H9 (cell line): ENCODE data around the gene PRR12. TPM values are rescaled to one million over a fixed set of nuclear protein-coding genes. Genes with fewer than 3 reads are reported as not detected.

ENCODE experiments used
- DNase-seq: peaks from one replicate; pipeline ENCODE4 v3.0.0-alpha.2; 2017
- H2AFZ ChIP-seq: one replicate; pipeline ENCODE4 v1.6.1; 2013; ENCODE audit warnings: mild to moderate bottlenecking, low read length, control low read depth, moderate library complexity
- H2AK5ac ChIP-seq: 2 replicates; pipeline ENCODE4 v1.6.1; 2013; ENCODE audit warnings: low read length, control low read depth, mixed read lengths; ENCODE audit not compliant: insufficient read length
- H2BK120ac ChIP-seq: one replicate; pipeline ENCODE4 v1.6.1; 2013; ENCODE audit warnings: low read depth, mild to moderate bottlenecking, low read length, control low read depth, inconsistent platforms; ENCODE audit not compliant: poor library complexity, severe bottlenecking
- H2BK12ac ChIP-seq: 2 replicates; pipeline ENCODE4 v1.6.1; 2013; ENCODE audit warnings: low read length, control low read depth, mixed read lengths, low read depth; ENCODE audit not compliant: insufficient read length
- H2BK15ac ChIP-seq: 2 replicates; pipeline ENCODE4 v1.6.1; 2013; ENCODE audit warnings: low read depth, low read length, control low read depth
- H2BK20ac ChIP-seq: one replicate; pipeline ENCODE4 v1.6.1; 2013; ENCODE audit warnings: low read depth, mild to moderate bottlenecking, low read length, control low read depth, inconsistent platforms; ENCODE audit not compliant: poor library complexity, severe bottlenecking
- H2BK5ac ChIP-seq: 2 replicates; pipeline ENCODE4 v1.6.1; 2013; ENCODE audit warnings: low read length, control low read depth, mixed read lengths; ENCODE audit not compliant: insufficient read length
- H3K14ac ChIP-seq: 2 replicates; pipeline ENCODE4 v1.6.1; 2013; ENCODE audit warnings: low read length, control low read depth; ENCODE audit not compliant: insufficient read depth
- H3K18ac ChIP-seq: 2 replicates; pipeline ENCODE4 v1.6.1; 2013; ENCODE audit warnings: low read depth, mild to moderate bottlenecking, mixed read lengths, low read length, control low read depth; ENCODE audit not compliant: insufficient read length
- H3K23ac ChIP-seq: 2 replicates; pipeline ENCODE4 v1.6.1; 2013; ENCODE audit warnings: low read length, control low read depth, mixed read lengths, low read depth; ENCODE audit not compliant: insufficient read length
- H3K23me2 ChIP-seq: 2 replicates; pipeline ENCODE4 v1.6.1; 2013; ENCODE audit warnings: low read depth, mild to moderate bottlenecking, mixed read lengths, low read length, control low read depth; ENCODE audit not compliant: insufficient read length, poor library complexity, severe bottlenecking
- H3K27ac ChIP-seq: 2 replicates; pipeline ENCODE4 v1.5.1; 2013; ENCODE audit warnings: low read length, control low read depth, mixed read lengths, low read depth; ENCODE audit not compliant: insufficient read length
- H3K27me3 ChIP-seq: 2 replicates; pipeline ENCODE4 v1.6.1; 2013; ENCODE audit warnings: low read length, control low read depth, inconsistent platforms; ENCODE audit not compliant: insufficient read depth
- H3K4ac ChIP-seq: 2 replicates; pipeline ENCODE4 v1.6.1; 2013; ENCODE audit warnings: low read depth, mild to moderate bottlenecking, control low read depth, inconsistent platforms, low read length, moderate library complexity
- H3K4me1 ChIP-seq: 2 replicates; pipeline ENCODE4 v1.6.1; 2013; ENCODE audit warnings: low read length, control low read depth, inconsistent platforms; ENCODE audit not compliant: insufficient read depth
- H3K4me2 ChIP-seq: 2 replicates; pipeline ENCODE4 v1.6.1; 2013; ENCODE audit warnings: low read length, control low read depth, mixed read lengths; ENCODE audit not compliant: insufficient read length, insufficient read depth
- H3K56ac ChIP-seq: 2 replicates; pipeline ENCODE4 v1.6.1; 2013; ENCODE audit warnings: low read depth, mild to moderate bottlenecking, mixed read lengths, low read length, control low read depth; ENCODE audit not compliant: insufficient read length
- H3K79me1 ChIP-seq: 2 replicates; pipeline ENCODE4 v1.6.1; 2013; ENCODE audit warnings: low read depth, mild to moderate bottlenecking, moderate library complexity, low read length, control low read depth, inconsistent platforms; ENCODE audit not compliant: insufficient read depth, poor library complexity, severe bottlenecking
- H3K79me2 ChIP-seq: 2 replicates; pipeline ENCODE4 v1.6.1; 2013; ENCODE audit warnings: low read length, control low read depth, inconsistent platforms; ENCODE audit not compliant: insufficient read depth
- H3K9ac ChIP-seq: 2 replicates; pipeline ENCODE4 v1.6.1; 2013; ENCODE audit warnings: low read length, control low read depth, mixed read lengths; ENCODE audit not compliant: insufficient read length; ENCODE audit errors: extremely low read depth
- H3K9me3 ChIP-seq: one replicate; pipeline ENCODE4 v1.6.1; 2013; ENCODE audit warnings: low read depth, low read length, inconsistent platforms; ENCODE audit not compliant: control insufficient read depth
- H3T11ph ChIP-seq: one replicate; pipeline ENCODE4 v1.6.1; 2013; ENCODE audit warnings: mild to moderate bottlenecking, low read length, control low read depth, inconsistent platforms
- H4K20me1 ChIP-seq: one replicate; pipeline ENCODE4 v1.6.1; 2013; ENCODE audit not compliant: control insufficient read depth, insufficient read length, insufficient read depth
- H4K5ac ChIP-seq: 2 replicates; pipeline ENCODE4 v1.6.1; 2013; ENCODE audit warnings: low read depth, mild to moderate bottlenecking, mixed read lengths, low read length, control low read depth; ENCODE audit not compliant: insufficient read length
- H4K8ac ChIP-seq: replicated peaks from 2 replicates; pipeline ENCODE4 v1.6.1; 2013; ENCODE audit warnings: low read length, control low read depth, mixed read lengths, low read depth; ENCODE audit not compliant: insufficient read length
- H4K91ac ChIP-seq: 2 replicates; pipeline ENCODE4 v1.6.1; 2013; ENCODE audit warnings: low read depth, mild to moderate bottlenecking, moderate library complexity, mixed read lengths, low read length, control low read depth; ENCODE audit not compliant: insufficient read length
- H3K27ac Mint-ChIP-seq, 3 experiments: 2 replicates in 2 of 3; 3 replicates in 1 of 3; pipeline ENCODE4 v1.8.0; 2020 to 2021; ENCODE audit warnings: mixed read lengths in 3 of 3, mild to moderate bottlenecking in 1 of 3, moderate library complexity in 1 of 3
- H3K27me3 Mint-ChIP-seq: 2 replicates; pipeline ENCODE4 v1.8.0; 2021; ENCODE audit warnings: low read depth, mild to moderate bottlenecking, moderate library complexity, mixed read lengths
- H3K36me3 Mint-ChIP-seq, 3 experiments: 2 replicates in 2 of 3; 3 replicates in 1 of 3; pipeline ENCODE4 v1.8.0; 2020 to 2021; ENCODE audit warnings: low read depth in 3 of 3, mixed read lengths in 3 of 3; ENCODE audit not compliant: insufficient read depth in 1 of 3
- H3K4me1 Mint-ChIP-seq, 2 experiments: 2 replicates each; pipeline ENCODE4 v1.8.0; 2020; ENCODE audit warnings: mixed read lengths in 2 of 2
- H3K4me3 Mint-ChIP-seq, 2 experiments: 2 replicates in 1 of 2; 3 replicates in 1 of 2; pipeline ENCODE4 v1.8.0; 2020 to 2021; ENCODE audit warnings: mild to moderate bottlenecking in 2 of 2, mixed read lengths in 2 of 2, moderate library complexity in 1 of 2
- H3K9me3 Mint-ChIP-seq, 2 experiments: 2 replicates in 1 of 2; 3 replicates in 1 of 2; pipeline ENCODE4 v1.8.0; 2020; ENCODE audit warnings: mild to moderate bottlenecking in 2 of 2, mixed read lengths in 2 of 2, moderate library complexity in 1 of 2
- CTCF ChIP-seq: fragments of 200-600 bp; sonication (generic); conservative IDR thresholded peaks from 3 replicates; pipeline ENCODE4 v1.8.0; 2021; ENCODE audit warnings: antibody characterized with exemption, mild to moderate bottlenecking
- WGBS: extraction: QIAGEN DNeasy Blood & Tissue Kit; methylation state at CpG from one replicate; pipeline ENCODE4 v1.1.7; 2013; ENCODE audit warnings: missing lambda C conversion rate, low lambda C conversion rate, mixed read lengths; ENCODE audit not compliant: insufficient read length; ENCODE audit errors: extremely low coverage; 5-methylcytosine and 5-hydroxymethylcytosine counted together
- total RNA-seq: library from RNA; stranded (reverse); gene quantifications from 2 replicates; pipeline ENCODE4 v1.2.1, GENCODE V29; 2021

Gene PRR12
- total RNA-seq, 1 experiment from 2014 or later, result 65.9 TPM

DNA sequence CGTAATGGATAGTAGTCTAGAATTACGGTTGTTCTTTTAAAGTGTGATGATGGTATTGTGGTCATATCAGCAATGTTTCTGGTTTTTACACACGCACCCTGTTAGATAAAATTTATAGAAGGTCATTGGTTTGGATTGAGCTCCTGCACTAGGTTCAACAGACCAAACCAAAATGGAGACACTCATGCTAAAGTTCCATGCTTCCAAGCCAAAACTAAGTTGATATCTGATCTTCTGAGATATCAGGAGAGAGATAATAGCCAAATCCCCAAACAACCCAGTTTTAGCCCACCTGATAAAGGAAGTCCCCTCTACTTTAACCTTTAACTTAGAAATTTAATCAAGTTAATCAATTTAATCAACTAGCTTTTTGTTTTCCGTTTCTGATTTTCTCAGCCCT is 11.8 kb upstream of the PRR12 start:
- H3K23ac ChIP-seq, result no peak overlapping the region
- no peak overlapping the region for H2AK5ac ChIP-seq
- H3K56ac ChIP-seq, result no peak overlapping the region
- H4K20me1 ChIP-seq, result no peaks in the 10 kb centered on the region
- no peak overlapping the region for H2BK5ac ChIP-seq
- no peaks in the 10 kb centered on the region for H3K4me1 ChIP-seq
- H2AFZ ChIP-seq, result no peak overlapping the region
- H4K91ac ChIP-seq, result no peak overlapping the region
- H2BK20ac ChIP-seq, result no peak overlapping the region
- WGBS, result no CpG with 5 or more reads among the region's 4 CpGs
- H3K9me3 Mint-ChIP-seq, result no peaks in the 10 kb centered on the region; a peak in 1 of 5 replicates
- no peaks in the 10 kb centered on the region for H3K9me3 ChIP-seq
- no peaks in the 10 kb centered on the region for H3K27me3 ChIP-seq
- H3K23me2 ChIP-seq, result peaks cover 10% of the 10 kb centered on the region
- no peak overlapping the region for H3K27ac ChIP-seq
- no peak overlapping the region for H3K4ac ChIP-seq
- no peaks in the 10 kb centered on the region for H3K27me3 Mint-ChIP-seq
- no peak overlapping the region for H3T11ph ChIP-seq
- peaks cover 15 to 26% of the 10 kb centered on the region in 2 experiments for H3K4me1 Mint-ChIP-seq
- H3K14ac ChIP-seq, result no peak overlapping the region
- DNase-seq, result no peak
- H4K8ac ChIP-seq, result no peak overlapping the region
- no peak overlapping the region for H4K5ac ChIP-seq
- no peak for TF ChIP-seq CTCF
- peaks cover 1 to 9% (median 9%) of the 10 kb centered on the region in 3 experiments; a peak in 5 of 7 replicates for H3K36me3 Mint-ChIP-seq
- H2BK12ac ChIP-seq, result no peak overlapping the region
- peaks cover 7% of the 10 kb centered on the region; the same call in 1 of the 2 replicates for H3K79me2 ChIP-seq
- peak overlapping the region in 1 of 3 experiments; percentile 41; a peak in 2 of 7 replicates for H3K27ac Mint-ChIP-seq
- peak overlapping the region; percentile 99 for H3K4me2 ChIP-seq
- H3K9ac ChIP-seq, result peak overlapping the region; percentile 15
- no peak overlapping the region for H2BK15ac ChIP-seq
- H3K18ac ChIP-seq, result no peak overlapping the region
- H3K79me1 ChIP-seq, result no peaks in the 10 kb centered on the region
- no peak overlapping the region for H2BK120ac ChIP-seq
- peak overlapping the region; percentile 92 to 95 for H3K4me3 Mint-ChIP-seq
